SJCRH30 (cell line): ENCODE results near the gene PFKP. TPM values are rescaled to one million over a fixed set of nuclear protein-coding genes. Genes with fewer than 3 reads are reported as not detected.

Experiments
- DNase-seq, 2 experiments: peaks; one replicate each; pipeline ENCODE4 v3.0.0-alpha.2; 2015 to 2020
- H3K27ac ChIP-seq: fragments of 250-450 bp; sonication (Bioruptor Pico); 2 replicates; pipeline ENCODE4 v1.5.1; 2020; ENCODE audit warnings: mild to moderate bottlenecking, moderate library complexity
- H3K27me3 ChIP-seq: fragments of 250-450 bp; sonication (Bioruptor Pico); 2 replicates; pipeline ENCODE4 v1.5.1; 2020; ENCODE audit warnings: mild to moderate bottlenecking, moderate library complexity
- H3K36me3 ChIP-seq: fragments of 250-450 bp; sonication (Bioruptor Pico); 2 replicates; pipeline ENCODE4 v1.5.1; 2020; ENCODE audit warnings: mild to moderate bottlenecking, moderate library complexity
- H3K4me1 ChIP-seq: fragments of 250-450 bp; sonication (Bioruptor Pico); 2 replicates; pipeline ENCODE4 v1.5.1; 2020; ENCODE audit warnings: mild to moderate bottlenecking, moderate library complexity
- H3K4me3 ChIP-seq: fragments of 250-450 bp; sonication (Bioruptor Pico); 2 replicates; pipeline ENCODE4 v1.5.1; 2020; ENCODE audit warnings: mild to moderate bottlenecking, moderate library complexity
- H3K9me3 ChIP-seq: fragments of 250-450 bp; sonication (Bioruptor Pico); replicated peaks from 2 replicates; pipeline ENCODE4 v1.5.1; 2020; ENCODE audit warnings: mild to moderate bottlenecking, moderate library complexity
- total RNA-seq: library from RNA; depleted of rRNA; stranded (reverse); fragments of >200 nt; shearing (Covaris generic); gene quantifications from 2 replicates; pipeline ENCODE4 v1.2.3, GENCODE V29; 2014; rRNA removed

Gene PFKP
- 34.5 and 37.6 TPM in 2 replicates for total RNA-seq

DNA sequence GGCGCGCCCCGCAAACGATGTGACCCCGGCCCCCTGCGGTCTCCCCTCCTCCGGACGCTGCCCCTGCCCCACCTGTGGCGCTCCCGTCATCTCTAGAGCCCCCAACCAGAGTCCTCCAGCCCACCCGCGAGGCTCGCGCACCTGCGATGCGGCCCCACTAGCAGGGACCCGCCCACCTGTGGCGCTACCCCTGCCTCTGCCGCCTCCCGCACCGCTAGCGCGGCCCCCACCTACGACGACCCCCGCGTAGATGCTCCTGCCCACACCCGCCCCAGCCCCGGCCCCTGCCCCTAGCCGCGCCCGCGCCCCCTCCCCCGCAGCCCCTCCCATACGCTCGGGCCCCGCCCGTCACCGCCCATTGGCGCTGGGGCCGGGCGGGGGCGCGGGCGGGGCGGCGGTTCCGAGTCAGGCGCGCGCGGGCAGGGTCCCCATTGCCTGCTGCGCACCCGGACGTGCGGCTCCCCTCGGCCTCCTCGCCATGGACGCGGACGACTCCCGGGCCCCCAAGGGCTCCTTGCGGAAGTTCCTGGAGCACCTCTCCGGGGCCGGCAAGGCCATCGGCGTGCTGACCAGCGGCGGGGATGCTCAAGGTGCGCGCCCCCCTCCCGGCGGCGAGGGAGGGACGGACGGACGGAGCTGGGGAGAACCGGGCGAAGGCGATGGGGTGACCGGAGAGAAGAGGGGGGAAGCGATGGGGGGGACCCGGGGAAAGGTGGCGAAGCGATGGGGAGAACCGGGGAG is at the start of gene PFKP:
Gene PFKP, plus strand, starts transcription at position 431 of the 741 bp plus-strand sequence. Its CDS starts 48 bp downstream, at position 479.
- no peaks in the 10 kb centered on the region for H3K9me3 ChIP-seq
- H3K4me1 ChIP-seq, result no peaks in the 10 kb centered on the region
- H3K36me3 ChIP-seq, result no peaks in the 10 kb centered on the region
- H3K4me3 ChIP-seq, result peak within 1 kb of the TSS; percentile 64
- H3K27me3 ChIP-seq, result no peaks in the 10 kb centered on the region
- peak within 1 kb of the TSS; percentile 64 for H3K27ac ChIP-seq
- peak in 1 of 2 experiments; percentile 15 for DNase-seq

DNA sequence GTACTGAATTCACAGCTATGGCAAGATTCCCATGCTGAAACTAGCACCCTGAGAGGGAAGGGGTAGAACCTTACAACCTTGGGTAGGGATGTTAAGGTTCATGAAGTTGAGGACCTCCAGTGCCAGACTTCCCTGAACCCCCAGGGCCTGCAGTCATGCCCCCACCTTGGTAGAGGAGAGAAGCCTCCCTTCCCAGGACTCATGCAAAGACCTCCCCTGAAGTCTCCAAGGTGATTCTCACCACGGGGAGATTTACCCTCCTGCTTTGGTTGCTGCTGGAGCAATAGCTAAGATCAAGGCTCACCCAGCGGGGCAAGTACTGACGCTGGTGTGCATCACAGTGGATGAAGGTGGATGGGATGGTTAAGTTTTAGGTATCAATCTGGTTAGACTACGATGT is 49.1 kb upstream of the PFKP start:
- no peaks in the 10 kb centered on the region for H3K36me3 ChIP-seq
- no peaks in the 10 kb centered on the region for H3K27me3 ChIP-seq
- H3K27ac ChIP-seq, result no peak overlapping the region
- no peaks in the 10 kb centered on the region for H3K9me3 ChIP-seq
- H3K4me3 ChIP-seq, result no peak overlapping the region
- no peak for DNase-seq
- H3K4me1 ChIP-seq, result no peaks in the 10 kb centered on the region

DNA sequence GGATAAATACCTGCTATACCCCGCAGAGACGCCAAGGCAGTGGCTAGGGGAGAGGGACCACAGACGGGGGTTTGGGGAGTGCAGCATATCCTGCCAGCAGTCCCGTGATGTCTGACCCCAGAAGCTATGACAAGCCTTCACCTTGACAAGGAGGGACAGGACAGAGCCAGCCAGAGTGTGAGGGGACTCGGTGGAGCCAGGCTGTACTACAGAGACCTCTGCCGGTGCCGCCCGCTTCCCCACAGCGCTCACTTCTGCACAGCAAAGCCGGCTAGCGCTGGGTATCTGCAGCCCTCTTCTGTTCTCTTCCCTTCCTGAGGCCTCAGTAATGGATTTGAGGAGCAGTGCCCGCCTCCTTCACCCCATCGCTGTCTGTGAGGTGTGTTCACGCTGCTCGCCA is 47.0 kb upstream of the PFKP start:
- Histone ChIP-seq H3K4me1 (no peaks in the 10 kb centered on the region), H3K4me3 (no peak overlapping the region), H3K27ac (no peak overlapping the region), H3K27me3 (no peaks in the 10 kb centered on the region), H3K36me3 (no peaks in the 10 kb centered on the region), H3K9me3 (no peaks in the 10 kb centered on the region)
- no peak for DNase-seq

DNA sequence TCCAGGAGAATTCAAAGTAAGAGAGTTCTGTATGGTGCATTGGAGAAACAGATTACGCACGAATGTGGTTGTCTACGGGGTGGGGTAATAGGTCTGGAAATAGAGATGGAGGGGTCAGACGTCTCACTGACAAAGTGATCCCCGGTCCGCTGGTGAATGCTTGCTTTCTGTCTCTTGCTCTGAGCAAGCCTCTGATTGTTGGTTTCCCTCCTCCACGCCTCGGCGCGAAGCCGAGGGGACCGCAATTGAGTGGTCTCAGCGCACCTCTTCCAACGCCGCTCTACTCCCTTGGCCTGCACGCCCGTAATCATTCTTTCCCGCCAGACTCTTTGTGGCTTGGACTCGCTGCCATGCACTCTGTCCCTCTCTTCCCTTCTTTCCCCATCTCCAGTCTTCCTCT is 46.5 kb upstream of the PFKP start:
- Histone ChIP-seq H3K9me3 (no peaks in the 10 kb centered on the region), H3K27ac (no peak overlapping the region), H3K4me1 (no peaks in the 10 kb centered on the region), H3K36me3 (no peaks in the 10 kb centered on the region), H3K4me3 (no peak overlapping the region), H3K27me3 (no peaks in the 10 kb centered on the region)
- DNase-seq, result no peak

DNA sequence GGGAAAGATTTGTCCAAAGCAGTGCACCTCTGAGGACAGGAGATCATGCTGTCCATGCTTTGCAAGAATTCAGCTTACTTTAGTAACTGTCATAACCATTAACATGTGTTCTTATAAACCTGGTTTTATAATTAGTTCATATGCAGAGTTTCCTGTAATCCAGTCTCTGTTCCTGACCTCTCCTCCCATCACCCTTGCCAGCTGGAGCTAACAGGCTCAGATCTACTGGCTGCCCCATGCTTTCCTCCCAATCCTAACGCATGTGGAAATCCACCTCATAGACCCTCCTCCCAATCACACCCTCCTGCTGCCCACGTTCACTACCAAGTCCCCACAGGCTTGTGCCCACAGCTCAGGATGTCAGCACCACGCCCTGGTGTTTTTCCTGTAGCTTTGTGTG is 45.3 kb upstream of the PFKP start:
- Histone ChIP-seq H3K4me3 (no peak overlapping the region), H3K4me1 (no peaks in the 10 kb centered on the region), H3K9me3 (no peaks in the 10 kb centered on the region), H3K27me3 (no peaks in the 10 kb centered on the region), H3K36me3 (no peaks in the 10 kb centered on the region), H3K27ac (no peak overlapping the region)
- no peak for DNase-seq

DNA sequence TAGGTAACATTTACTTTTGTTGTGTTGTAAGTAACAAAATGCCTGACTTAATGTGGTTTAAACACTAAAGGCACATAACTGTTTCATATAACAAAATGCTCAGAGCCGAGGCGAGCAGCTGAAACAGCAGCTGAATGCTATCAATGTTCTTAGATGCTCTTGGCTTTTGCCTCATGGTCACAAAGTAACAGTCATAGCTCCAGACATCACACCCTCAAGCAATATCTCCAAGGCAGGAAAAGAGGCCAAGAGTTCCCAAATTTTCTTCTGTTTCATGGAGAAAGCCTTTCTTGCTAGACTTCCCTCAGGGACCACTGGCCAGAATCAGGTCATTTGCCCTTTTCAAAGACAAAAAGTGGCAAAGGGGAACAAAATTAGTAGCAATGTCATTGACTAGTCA is 43.5 kb upstream of the PFKP start:
- no peak for DNase-seq
- Histone ChIP-seq H3K27me3 (no peaks in the 10 kb centered on the region; the same call in 1 of the 2 replicates), H3K4me3 (no peak overlapping the region), H3K4me1 (no peaks in the 10 kb centered on the region), H3K9me3 (no peaks in the 10 kb centered on the region), H3K36me3 (no peaks in the 10 kb centered on the region), H3K27ac (no peak overlapping the region)

DNA sequence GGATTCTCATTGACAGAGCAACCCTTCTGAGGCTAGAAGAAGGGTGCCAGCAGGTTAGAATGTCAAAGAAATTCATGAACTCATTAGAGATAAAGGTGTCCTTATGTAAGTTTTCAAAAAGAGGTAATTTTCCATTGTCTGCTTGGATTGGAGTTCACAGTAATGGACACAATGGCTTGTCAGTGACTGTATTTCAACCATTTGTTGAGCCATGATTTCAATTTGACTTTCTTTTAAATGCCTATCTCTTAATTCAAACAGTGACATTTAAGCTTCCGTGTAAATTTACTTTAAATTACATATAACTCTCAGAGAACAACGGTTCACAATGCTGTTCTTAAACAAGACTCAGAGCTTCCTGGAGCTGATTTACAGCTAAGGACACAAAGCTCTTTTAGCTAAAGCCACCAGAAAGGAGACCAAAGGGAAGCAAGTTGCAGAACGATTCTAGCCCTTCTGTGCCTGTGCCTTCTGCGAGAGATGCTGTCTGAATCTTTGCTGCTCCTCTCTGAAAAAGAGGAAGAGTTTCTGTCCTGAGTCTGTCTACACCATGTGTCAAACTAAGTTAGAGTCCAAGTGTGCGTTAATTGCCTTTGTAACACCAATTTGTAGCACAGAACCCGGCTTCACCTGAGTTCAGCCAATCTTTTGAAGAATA is 42.2 kb upstream of the PFKP start:
- no peaks in the 10 kb centered on the region for H3K36me3 ChIP-seq
- no peak overlapping the region for H3K4me3 ChIP-seq
- no peaks in the 10 kb centered on the region; the same call in 1 of the 2 replicates for H3K27me3 ChIP-seq
- H3K27ac ChIP-seq, result no peak overlapping the region
- H3K4me1 ChIP-seq, result no peaks in the 10 kb centered on the region
- no peaks in the 10 kb centered on the region for H3K9me3 ChIP-seq
- DNase-seq, result no peak

DNA sequence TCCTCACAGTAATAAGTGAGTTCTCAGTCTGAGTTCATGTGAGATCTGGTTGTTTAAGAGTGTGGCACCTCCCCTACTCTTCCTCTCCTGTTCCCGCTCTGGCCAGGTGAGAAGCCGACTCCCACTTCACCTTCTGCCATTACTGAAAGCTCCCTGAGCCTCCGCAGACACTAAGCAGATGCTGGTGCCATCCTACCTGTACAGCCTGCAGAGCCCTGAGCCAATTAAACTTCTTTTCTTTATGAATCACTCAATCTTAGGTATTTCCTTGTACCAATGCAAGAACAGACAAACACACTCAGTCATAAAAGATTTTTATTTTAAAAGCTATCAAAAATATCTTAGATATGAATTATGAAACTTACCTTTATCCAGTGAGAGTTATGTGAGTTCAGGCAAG is 39.5 kb upstream of the PFKP start:
- DNase-seq, result no peak
- no peak overlapping the region for H3K4me3 ChIP-seq
- no peaks in the 10 kb centered on the region; the same call in 1 of the 2 replicates for H3K27me3 ChIP-seq
- H3K4me1 ChIP-seq, result no peaks in the 10 kb centered on the region
- no peak overlapping the region for H3K27ac ChIP-seq
- no peaks in the 10 kb centered on the region for H3K36me3 ChIP-seq
- no peaks in the 10 kb centered on the region for H3K9me3 ChIP-seq

DNA sequence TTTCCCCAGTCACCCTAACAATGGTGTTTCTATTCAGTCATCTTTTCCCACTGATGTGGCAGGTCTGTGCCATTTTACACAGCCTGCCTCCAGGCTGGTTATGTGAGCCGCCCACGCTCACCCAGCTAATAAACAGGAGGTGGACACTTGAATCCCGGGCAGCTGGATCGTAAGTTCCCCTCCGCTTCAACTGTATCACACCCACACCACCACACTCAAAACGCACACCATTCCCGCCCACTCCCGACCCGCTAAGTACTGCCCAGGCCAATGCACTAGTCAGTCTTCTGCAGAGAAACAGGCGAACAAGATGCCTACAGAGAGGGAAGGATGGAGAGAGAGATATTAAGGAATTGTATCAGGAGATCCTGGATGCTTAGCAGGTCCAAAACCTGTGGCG is 38.9 kb upstream of the PFKP start:
- H3K4me1 ChIP-seq, result no peaks in the 10 kb centered on the region
- H3K4me3 ChIP-seq, result no peak overlapping the region
- H3K27me3 ChIP-seq, result no peaks in the 10 kb centered on the region; the same call in 1 of the 2 replicates
- H3K9me3 ChIP-seq, result no peaks in the 10 kb centered on the region
- no peak overlapping the region for H3K27ac ChIP-seq
- no peak for DNase-seq
- H3K36me3 ChIP-seq, result no peaks in the 10 kb centered on the region

DNA sequence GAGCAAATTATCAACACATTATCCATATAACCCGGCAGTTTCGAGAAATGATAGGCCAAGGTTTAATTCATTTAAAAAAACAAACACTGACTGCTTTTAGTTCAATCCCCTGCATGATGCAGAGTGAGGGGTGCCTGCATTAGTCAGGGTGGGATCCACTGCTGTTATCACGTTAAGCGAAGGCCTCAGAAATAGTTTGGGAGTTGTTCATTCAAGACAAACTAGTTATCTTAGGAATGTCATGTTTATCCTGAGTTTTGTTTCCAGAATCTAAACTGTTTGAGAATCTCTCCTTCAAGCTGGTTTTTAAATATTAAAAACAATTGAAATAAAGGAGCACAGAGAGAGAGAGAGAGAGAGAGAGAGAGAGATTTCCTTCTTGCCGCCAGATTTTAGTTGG is 36.6 kb upstream of the PFKP start:
- Histone ChIP-seq H3K4me3 (no peak overlapping the region), H3K4me1 (no peaks in the 10 kb centered on the region), H3K9me3 (no peaks in the 10 kb centered on the region), H3K27ac (no peak overlapping the region), H3K27me3 (no peaks in the 10 kb centered on the region; the same call in 1 of the 2 replicates), H3K36me3 (no peaks in the 10 kb centered on the region)
- no peak for DNase-seq

DNA sequence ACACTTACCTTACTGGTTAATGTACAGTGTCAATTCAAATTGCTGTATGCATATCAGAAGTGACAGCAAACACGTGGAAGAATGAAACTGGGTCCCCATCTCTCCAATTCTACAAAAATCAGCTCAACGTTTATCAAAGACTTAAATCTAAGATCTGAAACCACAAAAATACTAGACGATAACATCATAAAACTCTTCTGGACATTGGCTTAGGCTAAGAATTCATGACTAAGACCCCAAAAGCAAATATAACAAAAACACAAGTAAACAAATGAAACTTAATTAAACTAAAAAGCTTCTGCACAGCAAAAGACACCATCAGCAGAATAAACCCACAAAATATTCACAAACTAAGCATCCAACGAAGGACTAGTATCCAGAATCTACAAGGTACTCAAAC is 35.9 kb upstream of the PFKP start:
- no peaks in the 10 kb centered on the region; the same call in 1 of the 2 replicates for H3K27me3 ChIP-seq
- H3K27ac ChIP-seq, result no peak overlapping the region
- no peak for DNase-seq
- no peak overlapping the region for H3K4me3 ChIP-seq
- H3K9me3 ChIP-seq, result no peaks in the 10 kb centered on the region
- no peaks in the 10 kb centered on the region for H3K36me3 ChIP-seq
- H3K4me1 ChIP-seq, result no peaks in the 10 kb centered on the region

DNA sequence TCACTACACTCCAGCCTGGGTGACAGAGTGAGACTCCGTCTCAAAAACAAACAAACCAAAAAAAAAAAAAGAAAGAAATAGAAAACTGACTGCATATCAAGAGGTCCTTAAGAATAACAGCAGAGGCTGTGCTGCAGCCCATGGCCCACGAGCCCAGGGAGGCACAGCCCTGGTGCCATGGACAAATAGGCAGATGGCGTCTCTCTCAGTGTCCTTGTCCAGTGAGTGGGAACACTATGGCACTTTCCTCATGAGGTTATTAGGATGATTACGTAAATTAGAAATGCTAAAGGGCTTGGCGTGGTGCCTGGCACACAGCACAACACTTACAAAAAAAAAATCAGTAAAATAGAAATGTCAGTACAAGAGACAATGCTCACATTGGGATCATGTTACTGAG is 33.4 kb upstream of the PFKP start:
- no peak for DNase-seq
- no peaks in the 10 kb centered on the region for H3K4me1 ChIP-seq
- no peaks in the 10 kb centered on the region for H3K36me3 ChIP-seq
- no peaks in the 10 kb centered on the region for H3K9me3 ChIP-seq
- no peak overlapping the region for H3K27ac ChIP-seq
- no peaks in the 10 kb centered on the region for H3K27me3 ChIP-seq
- H3K4me3 ChIP-seq, result no peak overlapping the region

DNA sequence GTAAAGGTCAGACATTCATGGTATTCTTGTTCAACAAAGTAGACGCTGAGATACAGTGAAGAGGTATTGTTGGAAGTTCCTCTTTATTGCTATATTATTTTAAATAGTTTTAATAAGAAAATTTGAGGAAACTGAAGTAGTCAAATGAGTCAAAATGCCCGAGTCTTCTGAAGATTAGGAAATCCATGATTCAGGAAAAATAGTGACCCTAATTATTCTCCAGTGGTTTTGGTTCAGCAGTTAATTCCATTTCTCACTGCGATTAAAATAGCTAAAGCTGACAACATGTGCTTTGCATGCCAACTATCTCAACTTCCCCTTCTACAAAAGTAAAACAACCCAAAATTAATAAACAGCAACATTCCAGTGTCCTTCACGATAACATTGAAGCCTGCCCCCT is 32.7 kb upstream of the PFKP start:
- DNase-seq, result no peak
- H3K9me3 ChIP-seq, result no peaks in the 10 kb centered on the region

DNA sequence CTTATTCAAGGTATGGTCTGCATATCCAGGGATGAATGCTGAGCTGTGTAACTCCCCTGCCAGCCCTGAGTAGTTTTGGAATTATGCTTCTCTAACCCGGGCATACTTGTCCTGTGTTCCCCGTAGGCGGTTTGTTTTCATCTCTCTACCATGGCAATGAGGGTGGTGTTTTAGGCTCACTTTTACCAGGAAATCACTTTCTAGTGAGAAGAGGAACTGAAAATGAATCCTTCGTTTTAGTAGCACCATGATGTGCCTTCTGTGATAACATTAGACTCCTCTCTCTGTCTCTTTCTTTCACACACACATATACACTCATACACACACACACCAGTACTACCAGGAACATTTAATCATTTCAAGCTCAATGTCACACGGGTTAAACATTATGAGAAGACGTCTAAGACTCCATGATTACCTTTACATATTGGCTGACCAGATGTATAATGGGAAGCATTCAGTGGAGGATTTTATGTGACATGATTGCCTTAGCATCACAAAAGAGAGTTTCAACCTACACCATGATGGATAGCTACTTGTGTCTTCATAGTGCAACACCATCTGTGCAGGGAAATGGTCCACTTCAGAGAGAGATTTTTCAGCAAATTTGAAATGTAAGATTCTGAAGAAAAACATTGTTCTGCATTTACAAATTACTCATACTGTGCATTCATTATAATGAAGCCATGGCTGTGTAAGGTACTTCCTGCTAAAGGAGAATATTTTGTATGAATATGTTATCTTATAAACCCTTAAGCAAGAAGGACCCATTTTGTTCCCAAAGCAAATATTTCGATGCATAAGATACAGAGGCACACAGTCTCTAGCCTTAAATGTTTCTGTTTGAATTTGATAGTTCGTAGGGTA is 31.0 kb upstream of the PFKP start:
- Histone ChIP-seq H3K36me3 (no peaks in the 10 kb centered on the region), H3K4me3 (no peak overlapping the region), H3K4me1 (no peaks in the 10 kb centered on the region), H3K9me3 (no peaks in the 10 kb centered on the region), H3K27me3 (no peaks in the 10 kb centered on the region), H3K27ac (no peak overlapping the region)
- DNase-seq, result no peak

More for the DNA sequence above, 32.7 kb upstream of the PFKP start:
- H3K4me1 ChIP-seq, result no peaks in the 10 kb centered on the region
- H3K27me3 ChIP-seq, result no peaks in the 10 kb centered on the region
- no peaks in the 10 kb centered on the region for H3K36me3 ChIP-seq
- no peak overlapping the region for H3K27ac ChIP-seq
- H3K4me3 ChIP-seq, result no peak overlapping the region

DNA sequence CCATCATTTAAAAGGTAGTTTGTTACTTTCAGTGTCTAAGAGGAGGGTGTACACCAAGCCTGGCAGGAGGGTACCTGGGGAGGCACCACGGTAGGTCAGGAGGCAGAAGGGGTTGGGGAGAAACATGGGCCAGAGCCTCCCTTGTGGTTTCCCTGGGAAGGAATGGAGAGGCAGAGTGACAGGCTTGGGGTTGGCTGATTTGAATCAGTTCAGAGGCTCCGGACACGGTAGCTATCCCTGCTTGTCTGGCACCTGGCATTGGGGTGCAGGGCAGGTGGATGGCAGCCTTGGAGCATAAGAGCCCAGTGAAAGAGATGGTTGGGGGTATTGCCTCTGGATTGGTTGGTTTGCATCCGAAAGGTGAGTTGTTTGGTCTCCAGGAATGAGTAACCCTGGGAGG is 30.2 kb upstream of the PFKP start:
- no peaks in the 10 kb centered on the region for H3K27me3 ChIP-seq
- H3K27ac ChIP-seq, result no peak overlapping the region
- no peak overlapping the region for H3K4me3 ChIP-seq
- no peaks in the 10 kb centered on the region for H3K9me3 ChIP-seq
- DNase-seq, result no peak
- no peaks in the 10 kb centered on the region for H3K4me1 ChIP-seq
- H3K36me3 ChIP-seq, result no peaks in the 10 kb centered on the region
